ENCODE measurements around the gene PC.

Gene PC

DNA sequence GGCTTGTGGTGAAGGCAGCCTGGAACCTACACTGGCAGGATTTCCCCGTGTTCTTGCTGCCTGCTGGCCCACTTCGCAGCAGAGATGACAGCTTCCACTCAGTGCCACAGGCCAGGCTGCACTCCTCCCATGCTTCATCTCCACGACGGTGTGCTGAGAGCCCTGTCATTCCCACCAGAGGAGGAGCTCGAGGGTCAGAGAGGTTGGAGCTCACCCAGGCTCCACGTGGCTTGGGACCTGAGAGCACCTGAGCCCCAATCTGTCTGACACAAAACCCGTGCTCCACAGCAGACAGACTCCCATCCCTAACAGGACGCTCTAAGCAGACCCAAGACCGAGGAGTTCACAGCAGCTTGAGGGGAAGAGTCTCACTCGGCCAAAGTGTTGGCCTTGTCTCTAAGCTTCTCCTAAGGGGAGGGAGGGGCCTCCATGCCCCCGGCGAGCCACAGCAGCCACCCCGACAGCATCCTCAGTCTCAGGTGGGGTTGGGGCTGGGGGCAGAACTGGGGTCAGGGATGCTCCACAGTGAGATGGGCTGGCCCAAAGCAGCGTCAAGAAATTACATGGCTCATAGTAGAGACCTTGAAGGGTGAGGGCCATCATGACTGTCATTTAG lies 90.7 kb downstream of the PC start:
- Histone ChIP-seq H3K27ac (ENCODE audit: low read length) (no peak overlapping the region), H3K9me3 (replicated peaks; ENCODE audit: insufficient read depth, low read length) (no peaks in the 10 kb centered on the region), H3K36me3 (replicated peaks; ENCODE audit: insufficient read depth, low read length) (no peaks in the 10 kb centered on the region), H3F3A (ENCODE audit: insufficient read depth, low read length) (peaks cover 15% of the 10 kb centered on the region), H3K4me1 (ENCODE audit: low read length) (peaks cover 33% of the 10 kb centered on the region), H3K9me2 (replicated peaks; ENCODE audit: insufficient read depth, low read length) (no peaks in the 10 kb centered on the region), H3K4me2 (ENCODE audit: low read depth, low read length) (no peak overlapping the region), H4K20me1 (ENCODE audit: insufficient read depth, low read length) (no peaks in the 10 kb centered on the region), H3K27me3 (replicated peaks; ENCODE audit: insufficient read depth, low read length) (peaks cover 7% of the 10 kb centered on the region; the same call in 1 of the 2 replicates), H3K9ac (ENCODE audit: low read length) (no peak overlapping the region), H2AFZ (ENCODE audit: low read length) (no peak overlapping the region), H3K79me2 (ENCODE audit: low read length) (no peaks in the 10 kb centered on the region), H3K4me3 (ENCODE audit: low read length) (no peak overlapping the region)
- no peak for DNase-seq
- TF ChIP-seq EZH2 (optimal IDR thresholded peaks at IDR 0.05; ENCODE audit: low read depth, low read length) (no peak), EZH2phosphoT487 (IDR thresholded peaks at IDR 0.05; ENCODE audit: low read length) (no peak)
- TF ChIP-seq, protein P1, sequence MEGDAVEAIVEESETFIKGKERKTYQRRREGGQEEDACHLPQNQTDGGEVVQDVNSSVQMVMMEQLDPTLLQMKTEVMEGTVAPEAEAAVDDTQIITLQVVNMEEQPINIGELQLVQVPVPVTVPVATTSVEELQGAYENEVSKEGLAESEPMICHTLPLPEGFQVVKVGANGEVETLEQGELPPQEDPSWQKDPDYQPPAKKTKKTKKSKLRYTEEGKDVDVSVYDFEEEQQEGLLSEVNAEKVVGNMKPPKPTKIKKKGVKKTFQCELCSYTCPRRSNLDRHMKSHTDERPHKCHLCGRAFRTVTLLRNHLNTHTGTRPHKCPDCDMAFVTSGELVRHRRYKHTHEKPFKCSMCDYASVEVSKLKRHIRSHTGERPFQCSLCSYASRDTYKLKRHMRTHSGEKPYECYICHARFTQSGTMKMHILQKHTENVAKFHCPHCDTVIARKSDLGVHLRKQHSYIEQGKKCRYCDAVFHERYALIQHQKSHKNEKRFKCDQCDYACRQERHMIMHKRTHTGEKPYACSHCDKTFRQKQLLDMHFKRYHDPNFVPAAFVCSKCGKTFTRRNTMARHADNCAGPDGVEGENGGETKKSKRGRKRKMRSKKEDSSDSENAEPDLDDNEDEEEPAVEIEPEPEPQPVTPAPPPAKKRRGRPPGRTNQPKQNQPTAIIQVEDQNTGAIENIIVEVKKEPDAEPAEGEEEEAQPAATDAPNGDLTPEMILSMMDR (IDR thresholded peaks at IDR 0.05; ENCODE audit: low read length) = peak; percentile 20

DNA sequence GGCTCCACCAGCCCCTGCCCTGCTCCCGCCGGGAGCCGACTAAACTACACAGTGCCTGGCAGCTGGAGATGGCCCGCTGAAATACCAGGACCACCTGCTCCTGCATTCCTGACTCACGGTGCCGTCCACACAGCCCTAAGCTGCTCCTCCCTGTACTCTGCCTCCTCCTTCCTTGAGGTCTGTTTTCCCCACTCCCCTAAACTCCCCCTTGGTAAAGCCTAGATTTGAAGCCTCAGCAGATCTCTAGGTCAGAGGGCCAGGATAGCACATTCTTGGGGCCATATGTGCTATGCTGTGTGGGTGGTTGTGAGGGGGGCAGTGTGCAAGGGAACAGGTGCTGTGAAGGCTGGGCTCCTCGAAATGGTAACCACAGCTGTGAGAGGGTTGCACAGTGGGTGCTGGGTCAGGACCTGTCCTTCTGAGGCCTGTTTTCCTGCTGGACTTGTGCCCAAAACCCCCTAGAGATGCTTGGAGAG lies 91.6 kb downstream of the PC start:
- Histone ChIP-seq H2AFZ (ENCODE audit: low read length) (no peak overlapping the region), H3K79me2 (ENCODE audit: low read length) (no peaks in the 10 kb centered on the region), H3K4me2 (ENCODE audit: low read depth, low read length) (no peak overlapping the region), H3K9ac (ENCODE audit: low read length) (no peak overlapping the region), H3K27me3 (replicated peaks; ENCODE audit: insufficient read depth, low read length) (peaks cover 7% of the 10 kb centered on the region; the same call in 1 of the 2 replicates), H3K9me3 (replicated peaks; ENCODE audit: insufficient read depth, low read length) (no peaks in the 10 kb centered on the region), H3K36me3 (replicated peaks; ENCODE audit: insufficient read depth, low read length) (no peaks in the 10 kb centered on the region), H3K4me1 (ENCODE audit: low read length) (peaks cover 33% of the 10 kb centered on the region), H4K20me1 (ENCODE audit: insufficient read depth, low read length) (no peaks in the 10 kb centered on the region), H3F3A (ENCODE audit: insufficient read depth, low read length) (peaks cover 15% of the 10 kb centered on the region), H3K27ac (ENCODE audit: low read length) (no peak overlapping the region), H3K9me2 (replicated peaks; ENCODE audit: insufficient read depth, low read length) (no peaks in the 10 kb centered on the region), H3K4me3 (ENCODE audit: low read length) (no peak overlapping the region)
- TF ChIP-seq, protein P1 (IDR thresholded peaks at IDR 0.05; ENCODE audit: low read length) = no peak
- TF ChIP-seq EZH2phosphoT487 (IDR thresholded peaks at IDR 0.05; ENCODE audit: low read length) (no peak), EZH2 (optimal IDR thresholded peaks at IDR 0.05; ENCODE audit: low read depth, low read length) (no peak)
- no peak for DNase-seq

DNA sequence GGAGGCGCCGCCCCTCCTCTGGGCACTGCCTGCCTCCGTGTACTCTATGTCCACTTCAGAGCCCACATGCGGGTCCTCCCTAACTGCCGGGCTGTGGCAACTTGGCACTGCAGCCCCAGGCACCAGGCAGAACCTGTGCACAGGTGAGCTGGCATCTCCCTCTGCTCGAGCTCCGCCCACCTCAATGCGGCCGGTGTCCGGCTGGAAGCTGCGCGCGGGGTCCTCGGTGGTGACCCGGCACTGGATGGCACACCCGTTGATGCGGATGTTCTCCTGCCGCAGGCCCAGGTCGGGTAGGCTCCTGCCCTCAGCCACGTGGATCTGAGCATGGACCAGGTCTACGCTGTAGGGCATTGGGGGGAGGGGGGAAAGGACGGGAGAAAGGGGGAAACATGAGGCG lies 92.2 kb downstream of the PC start:
- DNase-seq = no peak
- H3K27me3 ChIP-seq (replicated peaks; ENCODE audit: insufficient read depth, low read length) = peaks cover 7% of the 10 kb centered on the region; the same call in 1 of the 2 replicates
- no peaks in the 10 kb centered on the region for H3K9me2 ChIP-seq (replicated peaks; ENCODE audit: insufficient read depth, low read length)
- no peaks in the 10 kb centered on the region for H3K36me3 ChIP-seq (replicated peaks; ENCODE audit: insufficient read depth, low read length)
- no peak overlapping the region for H3K4me3 ChIP-seq (ENCODE audit: low read length)
- H4K20me1 ChIP-seq (ENCODE audit: insufficient read depth, low read length) = no peaks in the 10 kb centered on the region
- no peak overlapping the region for H3K9ac ChIP-seq (ENCODE audit: low read length)
- H3K79me2 ChIP-seq (ENCODE audit: low read length) = no peaks in the 10 kb centered on the region
- peaks cover 15% of the 10 kb centered on the region for H3F3A ChIP-seq (ENCODE audit: insufficient read depth, low read length)
- no peak overlapping the region for H3K27ac ChIP-seq (ENCODE audit: low read length)
- no peaks in the 10 kb centered on the region for H3K9me3 ChIP-seq (replicated peaks; ENCODE audit: insufficient read depth, low read length)
- peaks cover 33% of the 10 kb centered on the region for H3K4me1 ChIP-seq (ENCODE audit: low read length)
- no peak overlapping the region for H3K4me2 ChIP-seq (ENCODE audit: low read depth, low read length)
- TF ChIP-seq, protein P1 (IDR thresholded peaks at IDR 0.05; ENCODE audit: low read length) = no peak
- TF ChIP-seq EZH2 (optimal IDR thresholded peaks at IDR 0.05; ENCODE audit: low read depth, low read length) = no peak
- no peak for TF ChIP-seq EZH2phosphoT487 (IDR thresholded peaks at IDR 0.05; ENCODE audit: low read length)
- H2AFZ ChIP-seq (ENCODE audit: low read length) = no peak overlapping the region

Data from MM.1S (cell line).